NCI-H2227 treated with DMSO at 0.1 percent for 48 hours (cell line): ENCODE data around the gene SPATS2L.

Experiments
- DNase-seq: peaks from one replicate; lab custom pipeline; 2025; lab: John Stamatoyannopoulos, UW

The SPATS2L gene

GRCh38 chr2:200378652-200379290, 72.3 kb downstream of the SPATS2L start:
- no peak for DNase-seq

- peak; percentile 90 for DNase-seq
Measured at GRCh38 chr2:200379481-200380090, 73.1 kb downstream of the SPATS2L start.

GRCh38 chr2:200380091-200380561, 73.6 kb downstream of the SPATS2L start:
- DNase-seq, result peak; percentile 81

GRCh38 chr2:200380833-200381542, 74.5 kb downstream of the SPATS2L start:
- DNase-seq, result peak; percentile 13

- no peak for DNase-seq
Measured at GRCh38 chr2:200382874-200383273, 76.4 kb downstream of the SPATS2L start.

- peak; percentile 34 for DNase-seq
Measured at GRCh38 chr2:200383380-200384110, 77.1 kb downstream of the SPATS2L start.

- DNase-seq, result no peak
Measured at GRCh38 chr2:200385063-200385635, 78.7 kb downstream of the SPATS2L start.

GRCh38 chr2:200393191-200393590, 86.7 kb downstream of the SPATS2L start:
- no peak for DNase-seq

- DNase-seq, result no peak
Measured at GRCh38 chr2:200394045-200394444, 87.6 kb downstream of the SPATS2L start.

- DNase-seq, result no peak
Measured at GRCh38 chr2:200396781-200397242, 90.3 kb downstream of the SPATS2L start.

GRCh38 chr2:200397785-200398184, 91.3 kb downstream of the SPATS2L start:
- no peak for DNase-seq

GRCh38 chr2:200399046-200399445, 92.6 kb downstream of the SPATS2L start:
- no peak for DNase-seq

- DNase-seq, result no peak
Measured at GRCh38 chr2:200399636-200400035, 93.1 kb downstream of the SPATS2L start.

- no peak for DNase-seq
Measured at GRCh38 chr2:200403814-200404213, 97.3 kb downstream of the SPATS2L start.

GRCh38 chr2:200404615-200405014, 98.1 kb downstream of the SPATS2L start:
- no peak for DNase-seq

GRCh38 chr2:200405599-200406298, 99.3 kb downstream of the SPATS2L start:
- no peak for DNase-seq

- no peak for DNase-seq
Measured at GRCh38 chr2:200406379-200406778, 99.9 kb downstream of the SPATS2L start.

- DNase-seq, result no peak
Measured at GRCh38 chr2:200408428-200409316, 102.2 kb downstream of the SPATS2L start.

GRCh38 chr2:200411831-200412230, 105.3 kb downstream of the SPATS2L start:
- DNase-seq, result no peak

GRCh38 chr2:200414367-200414766, 107.9 kb downstream of the SPATS2L start:
- DNase-seq, result no peak
